Panc1 (cell line): ENCODE measurements around the gene AURKAIP1. TPM values are rescaled to one million over a fixed set of nuclear protein-coding genes. Genes with fewer than 3 reads are reported as not detected.

Source experiments
- ATAC-seq: fragments of 200-7000 bp; cut with Tn5 transposase; 2 replicates; pipeline ENCODE4 v1.9.1; 2020; ENCODE audit warnings: mild to moderate bottlenecking, moderate library complexity
- BruUV-seq: library from RNA; stranded (reverse); fragments of 400-500 nt; replicated peaks from 2 replicates; lab custom pipeline; 2021; lab: Mats Ljungman, UMichigan
- CTCF ChIA-PET: fragments of 300-600 bp; sonication (Branson Sonifier 250); formaldehyde crosslinking; loops from one replicate; lab custom pipeline; 2022; ENCODE audit warnings: antibody characterized with exemption; lab: Charles Lee
- POLR2A ChIA-PET: fragments of 300-600 bp; sonication (Branson Sonifier 250); formaldehyde crosslinking; loops from one replicate; lab custom pipeline; 2022; ENCODE audit warnings: antibody characterized with exemption; lab: Charles Lee
- DNase-seq: peaks from one replicate; pipeline ENCODE4 v3.0.0-alpha.2; 2010; ENCODE audit warnings: low read depth, low spot score
- H3K27ac ChIP-seq: 2 replicates; pipeline ENCODE4 v1.5.1; 2011; ENCODE audit warnings: mild to moderate bottlenecking, low read length, inconsistent platforms
- H3K27me3 ChIP-seq: fragments of 200-500 bp; sonication (Bioruptor generic); 2 replicates; pipeline ENCODE4 v1.6.0; 2014; ENCODE audit warnings: low read length, inconsistent platforms; ENCODE audit not compliant: control insufficient read depth, insufficient read depth
- H3K36me3 ChIP-seq: fragments of 200-500 bp; sonication (Bioruptor generic); 2 replicates; pipeline ENCODE4 v1.5.1; 2014; ENCODE audit warnings: inconsistent platforms, mild to moderate bottlenecking, low read length, moderate library complexity; ENCODE audit not compliant: control insufficient read depth, insufficient read depth
- H3K4me1 ChIP-seq: 2 replicates; pipeline ENCODE4 v1.5.1; 2011; ENCODE audit warnings: inconsistent platforms, mild to moderate bottlenecking, low read length, moderate library complexity; ENCODE audit not compliant: control insufficient read depth, insufficient read depth
- H3K4me3 ChIP-seq, 2 experiments: 2 replicates each; pipeline ENCODE4 v1.5.1; 2011 to 2012; ENCODE audit warnings: low read depth in 2 of 2, low read length in 2 of 2, mild to moderate bottlenecking in 2 of 2, inconsistent platforms in 1 of 2, moderate library complexity in 1 of 2
- H3K9me3 ChIP-seq: fragments of 200-500 bp; sonication (Bioruptor generic); 2 replicates; pipeline ENCODE4 v1.5.1; 2014; ENCODE audit warnings: low read depth, mild to moderate bottlenecking, inconsistent platforms, low read length, moderate library complexity; ENCODE audit not compliant: control insufficient read depth, insufficient read depth
- CTCF ChIP-seq: fragments of 450-650 bp; IDR thresholded peaks from 2 replicates; pipeline ENCODE4 v1.5.1; 2017; ENCODE audit warnings: mild to moderate bottlenecking
- POLR2AphosphoS5 ChIP-seq: IDR thresholded peaks from 2 replicates; pipeline ENCODE4 v1.6.1; 2012; ENCODE audit warnings: mild to moderate bottlenecking, low read depth, low read length, moderate library complexity
- SIN3A ChIP-seq: IDR thresholded peaks from 2 replicates; pipeline ENCODE4 v1.6.1; 2012; ENCODE audit warnings: low read depth, mild to moderate bottlenecking, low read length, moderate library complexity, borderline replicate concordance; ENCODE audit not compliant: insufficient read depth
- TCF7L2 ChIP-seq: IDR thresholded peaks from 2 replicates; pipeline ENCODE4 v1.6.1; 2011; ENCODE audit warnings: mild to moderate bottlenecking, low read depth, low read length, inconsistent platforms
- in situ Hi-C: cut with HindIII; loops from 2 replicates; pipeline ENCODE4 v1.10.0; 2016; ENCODE audit warnings: low sequenced_read_pairs, low pct_unique_long_range_greater_than_20kb
- intact Hi-C: fragments of 100-400 bp; cut with micrococcal nuclease; formaldehyde crosslinking; loops from one replicate; pipeline ENCODE4 v1.10.0; 2022; ENCODE audit not compliant: unreplicated experiment
- total RNA-seq: library from RNA; stranded (reverse); gene quantifications from one replicate; pipeline ENCODE4 v1.2.1, GENCODE V29; 2021; ENCODE audit not compliant: unreplicated experiment
- TF ChIP-seq, protein P1 (sequence below), 2 experiments: IDR thresholded peaks; 2 replicates each; pipeline ENCODE4 v1.6.1; 2011 to 2012; ENCODE audit warnings: low read depth in 2 of 2, control low read depth in 1 of 2, low read length in 1 of 2, mild to moderate bottlenecking in 1 of 2, moderate library complexity in 1 of 2; ENCODE audit not compliant: insufficient read depth in 1 of 2

The AURKAIP1 gene
- total RNA-seq, 1 experiment from 2014 or later: 335 TPM

DNA sequence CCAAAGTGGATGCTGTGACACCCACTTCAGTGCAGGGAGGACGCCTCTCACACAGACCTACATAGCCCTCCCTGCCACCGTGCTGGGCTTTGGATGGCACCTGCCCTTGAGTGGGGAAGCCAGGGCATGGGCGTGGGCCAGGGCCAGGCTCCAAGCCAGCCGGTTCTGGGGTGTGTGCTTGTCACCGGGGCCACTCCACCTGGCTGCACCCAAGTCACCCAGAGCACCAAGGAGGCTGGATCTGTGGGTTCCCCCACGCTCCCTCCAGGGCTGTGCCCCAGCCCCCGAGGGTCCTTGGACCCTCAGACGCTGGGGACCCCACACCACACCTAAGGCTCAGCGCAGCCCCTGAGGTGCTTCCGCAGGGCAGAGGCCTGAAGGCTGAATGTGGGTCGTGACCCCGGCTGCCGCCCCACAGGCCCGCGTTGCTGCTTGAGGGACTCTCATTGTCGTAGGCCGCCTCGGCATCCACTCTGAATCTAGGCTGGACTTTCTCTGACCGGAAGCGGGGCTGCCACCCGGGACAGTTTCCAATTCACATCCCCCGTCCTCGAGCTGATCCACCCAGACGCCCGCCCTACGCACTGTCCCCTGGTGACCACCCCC, 18.1 kb downstream of the AURKAIP1 start:
- Histone ChIP-seq H3K27me3 (no peaks in the 10 kb centered on the region), H3K9me3 (no peaks in the 10 kb centered on the region), H3K4me3 (peak overlapping the region; percentile 44 to 49), H3K36me3 (no peaks in the 10 kb centered on the region), H3K4me1 (peaks cover 76% of the 10 kb centered on the region), H3K27ac (peak overlapping the region; percentile 93)
- peak; percentile 11 for ATAC-seq
- no peak for DNase-seq
- no TSS peak for BruUV-seq
- ChIA-PET CTCF (no interaction called here), POLR2A (no interaction called here)
- TF ChIP-seq, protein P1, sequence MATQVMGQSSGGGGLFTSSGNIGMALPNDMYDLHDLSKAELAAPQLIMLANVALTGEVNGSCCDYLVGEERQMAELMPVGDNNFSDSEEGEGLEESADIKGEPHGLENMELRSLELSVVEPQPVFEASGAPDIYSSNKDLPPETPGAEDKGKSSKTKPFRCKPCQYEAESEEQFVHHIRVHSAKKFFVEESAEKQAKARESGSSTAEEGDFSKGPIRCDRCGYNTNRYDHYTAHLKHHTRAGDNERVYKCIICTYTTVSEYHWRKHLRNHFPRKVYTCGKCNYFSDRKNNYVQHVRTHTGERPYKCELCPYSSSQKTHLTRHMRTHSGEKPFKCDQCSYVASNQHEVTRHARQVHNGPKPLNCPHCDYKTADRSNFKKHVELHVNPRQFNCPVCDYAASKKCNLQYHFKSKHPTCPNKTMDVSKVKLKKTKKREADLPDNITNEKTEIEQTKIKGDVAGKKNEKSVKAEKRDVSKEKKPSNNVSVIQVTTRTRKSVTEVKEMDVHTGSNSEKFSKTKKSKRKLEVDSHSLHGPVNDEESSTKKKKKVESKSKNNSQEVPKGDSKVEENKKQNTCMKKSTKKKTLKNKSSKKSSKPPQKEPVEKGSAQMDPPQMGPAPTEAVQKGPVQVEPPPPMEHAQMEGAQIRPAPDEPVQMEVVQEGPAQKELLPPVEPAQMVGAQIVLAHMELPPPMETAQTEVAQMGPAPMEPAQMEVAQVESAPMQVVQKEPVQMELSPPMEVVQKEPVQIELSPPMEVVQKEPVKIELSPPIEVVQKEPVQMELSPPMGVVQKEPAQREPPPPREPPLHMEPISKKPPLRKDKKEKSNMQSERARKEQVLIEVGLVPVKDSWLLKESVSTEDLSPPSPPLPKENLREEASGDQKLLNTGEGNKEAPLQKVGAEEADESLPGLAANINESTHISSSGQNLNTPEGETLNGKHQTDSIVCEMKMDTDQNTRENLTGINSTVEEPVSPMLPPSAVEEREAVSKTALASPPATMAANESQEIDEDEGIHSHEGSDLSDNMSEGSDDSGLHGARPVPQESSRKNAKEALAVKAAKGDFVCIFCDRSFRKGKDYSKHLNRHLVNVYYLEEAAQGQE (IDR thresholded peaks at IDR 0.05; ENCODE audit: insufficient read depth in 1 of 2, low read depth in 2 of 2, low read length in 1 of 2): no peak
- TF ChIP-seq TCF7L2: no peak
- TF ChIP-seq SIN3A: no peak
- TF ChIP-seq POLR2AphosphoS5: no peak
- TF ChIP-seq CTCF: no peak
- intact Hi-C loops: no loop called here
- in situ Hi-C loops: no loop called here

DNA sequence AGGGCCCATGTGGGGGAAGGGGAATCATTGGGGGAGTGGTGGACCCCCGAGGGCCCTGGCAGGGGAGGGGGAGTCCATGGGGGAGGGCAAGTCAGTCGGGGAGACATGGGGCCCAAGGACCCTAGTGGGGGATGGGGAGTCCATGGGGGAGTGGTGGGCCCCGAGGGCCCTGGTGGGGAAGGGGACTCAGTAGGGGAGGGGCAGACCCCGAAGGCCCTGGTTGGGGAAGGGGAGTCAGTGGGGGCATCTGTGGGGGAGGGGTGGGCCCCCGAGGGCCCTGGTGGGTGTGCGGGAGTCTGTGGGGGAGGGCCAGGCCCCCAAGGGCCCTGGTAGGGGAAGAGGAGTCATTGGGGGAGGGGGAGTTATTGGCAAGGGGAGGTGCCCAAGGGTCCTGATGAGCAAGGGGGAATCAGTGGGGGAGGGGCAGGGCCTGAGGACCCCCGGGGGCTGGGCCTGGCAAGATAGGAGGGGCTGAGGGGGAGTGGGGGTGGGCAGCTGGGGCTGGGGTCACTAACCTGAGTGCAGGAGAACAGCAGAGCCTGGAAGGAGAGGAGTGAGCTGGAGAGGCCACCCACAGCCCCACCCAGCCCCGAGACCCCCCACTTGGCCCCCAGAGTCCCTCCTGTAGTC, 18.7 kb downstream of the AURKAIP1 start:
- intact Hi-C loops: no loop called here
- peak overlapping the region in 1 of 2 experiments; percentile 44; a peak in 3 of 4 replicates for H3K4me3 ChIP-seq
- TF ChIP-seq CTCF (no peak), TCF7L2 (no peak), SIN3A (no peak), POLR2AphosphoS5 (no peak; the same call in 1 of the 2 replicates)
- TF ChIP-seq, protein P1 (IDR thresholded peaks at IDR 0.05; ENCODE audit: insufficient read depth in 1 of 2, low read depth in 2 of 2, low read length in 1 of 2): no peak
- ChIA-PET CTCF (no interaction called here), POLR2A (no interaction called here)
- ATAC-seq (no peak), DNase-seq (no peak)
- in situ Hi-C loops: no loop called here
- H3K4me1 ChIP-seq: peaks cover 75% of the 10 kb centered on the region
- H3K27ac ChIP-seq: peak overlapping the region; percentile 93; the same call in 1 of the 2 replicates
- H3K9me3 ChIP-seq: no peaks in the 10 kb centered on the region
- H3K36me3 ChIP-seq: no peaks in the 10 kb centered on the region
- BruUV-seq: no TSS peak
- no peaks in the 10 kb centered on the region for H3K27me3 ChIP-seq
